ENCODE measurements around the gene HERC3. TPM values are rescaled to one million over a fixed set of nuclear protein-coding genes. Genes with fewer than 3 reads are reported as not detected.

Gene HERC3
- polyA plus RNA-seq, 3 donors: 3.7 to 8.5 (median 7.2) TPM

DNA sequence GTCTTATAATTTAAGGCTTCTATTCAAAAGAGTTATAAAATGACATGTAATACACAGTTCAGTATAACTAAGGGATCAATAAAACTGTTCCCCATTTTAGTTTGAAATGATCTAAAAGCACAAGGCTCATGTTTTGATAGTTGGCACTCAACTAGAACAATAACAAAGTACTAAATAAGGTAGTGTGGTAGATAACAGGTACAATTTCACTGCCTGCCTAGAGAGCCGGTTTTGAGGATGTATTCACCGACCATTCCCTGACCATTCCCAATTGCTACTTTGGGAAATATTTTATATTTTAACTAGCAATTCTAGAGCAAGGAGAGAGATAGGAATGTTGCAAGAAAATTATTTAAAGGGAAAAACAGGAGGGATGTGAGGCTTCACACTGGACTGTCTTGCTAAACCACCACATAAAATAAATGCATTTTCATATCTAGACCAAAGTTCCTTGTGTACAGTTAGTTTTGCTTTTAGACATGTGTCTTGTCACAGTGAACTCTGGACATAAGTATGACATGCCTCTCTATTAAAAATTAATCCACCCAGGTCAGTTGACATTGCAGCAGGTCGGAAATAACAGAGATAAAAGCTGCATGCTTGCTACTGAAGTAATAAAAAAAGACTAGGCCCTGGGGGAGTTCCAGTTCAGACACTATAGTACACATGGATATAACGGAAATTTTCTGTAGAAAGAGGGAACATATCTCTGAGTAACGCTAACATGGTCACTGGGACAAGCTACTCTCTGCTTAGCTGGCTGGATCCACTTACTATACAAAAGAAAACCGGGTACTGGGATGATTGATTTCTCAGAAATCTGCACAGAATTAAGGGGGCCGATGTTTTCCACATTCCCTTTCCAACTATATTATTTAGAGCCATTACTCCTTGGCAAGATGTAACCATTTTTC is 161.6 kb downstream of the HERC3 start:
- 37 to 74% (median 70%) methylated on average over 7 of the region's 7 CpGs for WGBS, 3 donors
- H3K27ac ChIP-seq (ENCODE audit: low read depth, low read length): no peak overlapping the region

DNA sequence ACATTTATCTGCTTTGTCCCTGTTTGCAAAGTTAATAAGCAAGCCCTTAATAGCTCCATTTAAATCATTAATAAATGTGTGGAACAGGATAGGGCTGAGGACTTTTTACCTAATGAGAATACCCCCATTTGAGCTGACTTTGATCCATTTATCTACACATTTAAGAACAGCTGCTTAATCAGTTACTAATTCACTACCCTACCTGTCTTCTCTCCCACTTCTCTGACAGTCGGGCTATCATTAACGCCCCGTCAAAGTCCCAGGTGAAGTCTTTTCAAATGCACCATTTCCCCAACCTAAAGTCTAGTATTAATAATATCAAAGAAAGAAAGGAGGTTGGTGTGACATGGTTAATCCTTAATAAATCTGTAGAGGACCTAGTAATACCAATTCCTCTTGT is 162.5 kb downstream of the HERC3 start:
- 33 to 95% (median 95%) methylated on average over 3 of the region's 3 CpGs for WGBS, 3 donors
- H3K27ac ChIP-seq (ENCODE audit: low read depth, low read length): no peak overlapping the region

DNA sequence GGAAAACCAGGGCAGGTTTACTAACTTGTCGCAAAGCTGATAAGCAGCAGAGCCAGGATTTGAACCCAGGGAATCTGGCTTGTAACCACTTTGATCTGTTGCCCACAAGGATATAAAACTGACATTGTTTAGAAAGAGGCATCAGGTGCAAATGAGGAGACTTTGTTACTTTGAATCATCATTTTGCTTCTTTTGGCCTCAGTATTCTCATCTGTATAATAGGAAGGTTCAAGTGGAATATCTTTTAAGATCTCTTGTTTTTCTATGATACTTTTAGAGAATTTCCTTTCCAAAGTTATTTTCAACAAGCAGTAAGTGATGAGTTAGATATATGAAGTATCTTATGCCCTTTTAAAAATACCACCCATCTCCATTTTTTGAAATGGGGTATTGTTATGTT is 163.2 kb downstream of the HERC3 start:
- 68 to 98% (median 97%) methylated on average over 1 of the region's 1 CpG for WGBS, 3 donors
- H3K27ac ChIP-seq (ENCODE audit: low read depth, low read length): no peak overlapping the region

DNA sequence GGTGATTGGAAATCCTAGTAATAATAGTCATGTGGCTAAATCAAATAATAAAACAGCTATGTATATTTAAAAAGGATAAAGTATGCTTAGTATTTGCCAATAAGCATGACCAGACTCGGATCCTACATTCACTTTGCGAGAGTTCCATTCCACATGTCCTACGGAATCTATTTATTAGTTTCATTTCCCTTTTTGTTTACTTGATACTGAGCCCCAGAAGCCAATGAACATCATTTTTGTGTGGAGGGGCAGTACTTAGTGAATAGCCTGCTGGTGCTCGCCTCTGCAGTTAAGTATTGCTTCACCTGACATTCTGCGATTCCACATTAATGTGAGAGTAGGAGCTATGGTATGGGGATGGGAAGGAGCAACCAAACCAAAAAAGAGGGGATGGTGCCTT is 163.9 kb downstream of the HERC3 start:
- 81 to 89% (median 88%) methylated on average over 5 of the region's 5 CpGs for WGBS, 3 donors
- H3K27ac ChIP-seq (ENCODE audit: low read depth, low read length): no peak overlapping the region

DNA sequence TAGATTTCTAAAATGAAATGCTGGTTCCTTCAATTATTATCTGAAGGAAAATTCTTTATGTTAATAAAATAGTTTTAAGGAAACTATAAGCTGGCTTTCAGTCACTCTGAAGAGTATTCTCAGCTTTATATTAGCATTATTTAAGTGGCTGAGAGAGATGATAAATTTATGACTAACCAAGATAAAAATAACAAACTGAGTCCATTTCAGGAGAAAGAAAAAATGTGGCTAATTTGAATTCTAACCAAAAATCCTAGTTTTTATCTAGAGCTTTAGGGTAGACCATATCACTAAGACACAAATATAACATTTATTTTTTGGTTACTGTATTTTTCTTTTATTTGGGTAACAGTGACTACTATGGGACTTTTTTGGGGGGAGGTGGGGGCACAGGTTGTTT is 164.8 kb downstream of the HERC3 start:
- H3K27ac ChIP-seq (ENCODE audit: low read depth, low read length): no peak overlapping the region

DNA sequence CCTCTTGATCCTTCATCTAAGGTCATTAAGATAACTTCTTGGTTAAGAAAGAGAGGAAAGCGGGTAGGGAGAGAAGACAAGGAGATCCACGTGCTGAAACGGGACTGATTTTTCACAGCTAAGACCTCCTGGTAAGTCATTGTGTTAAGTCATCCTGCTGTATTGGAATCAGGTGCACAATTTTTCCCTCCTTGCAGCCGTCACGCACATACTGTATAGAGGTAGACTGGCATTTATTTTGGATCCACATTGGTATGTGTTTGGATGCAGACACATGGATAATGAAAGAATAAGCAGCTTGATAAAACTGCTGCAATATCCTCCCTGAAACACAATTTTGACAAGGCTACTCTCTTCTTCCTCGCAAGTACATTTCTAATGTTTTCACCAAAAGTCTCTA is 165.5 kb downstream of the HERC3 start:
- 84 to 89% (median 88%) methylated on average over 6 of the region's 6 CpGs for WGBS, 3 donors
- no peak overlapping the region for H3K27ac ChIP-seq (ENCODE audit: low read depth, low read length)

Other genes starting within 250 kb of the HERC3 start
- gene HERC6, start 213.6 kb upstream of the HERC3 start, polyA plus RNA-seq: 1 to 10 TPM; 1.7 to 5.2 (median 4.0) TPM
- 1 to 10 TPM; 3.2 to 3.7 (median 3.7) TPM for gene HERC5, start 135.4 kb upstream of the HERC3 start, polyA plus RNA-seq
- 100 to 1,000 TPM in 2 of 3 donors, 10 to 100 TPM in 1; 70.5 to 114 (median 113) TPM for gene PYURF, start 68.7 kb upstream of the HERC3 start, polyA plus RNA-seq
- 10 to 100 TPM in 1 of 3 donors, 1 to 10 TPM in 2; 1.7 to 23.5 (median 6.0) TPM for gene NAP1L5, start 105.3 kb downstream of the HERC3 start, polyA plus RNA-seq

Measured in adipose tissue (tissue), 3 donors.